ENCODE data around the gene CYP39A1.

GRCh38 chr6:46645265-46645664 is 7.4 kb downstream of the CYP39A1 start:
- TF ChIP-seq POLR2A (IDR thresholded peaks at IDR 0.05; ENCODE audit: low read depth, low read length): no peak
- no peak for TF ChIP-seq TAF1 (IDR thresholded peaks at IDR 0.05; ENCODE audit: low read depth, low read length)
- TF ChIP-seq POU2F2 (IDR thresholded peaks at IDR 0.05; ENCODE audit: low read depth, low read length): no peak

Measured in GM12891 (cell line).